Stimulated activated CD4-positive, alpha-beta T cell treated with anti-CD3 and anti-CD28 coated beads, TNF-alpha, amount 100 ng/mL, for 48 hours (primary cell): ENCODE data around the gene ALPP.
"Not testable (repeated sequence)": the region's sequence is repeated elsewhere in the genome, so short reads cannot be mapped to it uniquely, and the experiment has no call there.

ENCODE experiments used
- DNase-seq, 3 donors: peaks; one replicate each; pipeline ENCODE4 v3.0.0-alpha.2; 2020; ENCODE audit warnings: low read depth in 3 of 3

ALPP gene

GRCh38 chr2:232341061-232341738, 37.4 kb upstream of the ALPP start:
- DNase-seq, result no peak

GRCh38 chr2:232341739-232342126, 36.8 kb upstream of the ALPP start:
- DNase-seq, result no peak

GRCh38 chr2:232342635-232343565, 35.7 kb upstream of the ALPP start:
- DNase-seq, result no peak

- DNase-seq, result no peak
These were observed 34.7 kb upstream of the ALPP start for GRCh38 chr2:232343821-232344220.

GRCh38 chr2:232345251-232345650, 33.3 kb upstream of the ALPP start:
- DNase-seq, result no peak

- no peak for DNase-seq
These were observed 31.2 kb upstream of the ALPP start for GRCh38 chr2:232347369-232347768.

GRCh38 chr2:232348936-232349335, 29.6 kb upstream of the ALPP start:
- no peak for DNase-seq

GRCh38 chr2:232349546-232349945, 29.0 kb upstream of the ALPP start:
- DNase-seq, result no peak

- no peak for DNase-seq
These were observed 28.5 kb upstream of the ALPP start for GRCh38 chr2:232349946-232350635.

GRCh38 chr2:232350804-232351685, 27.5 kb upstream of the ALPP start:
- DNase-seq, result no peak

GRCh38 chr2:232351686-232352510, 26.7 kb upstream of the ALPP start:
- no peak for DNase-seq

GRCh38 chr2:232352511-232353091, 25.9 kb upstream of the ALPP start:
- DNase-seq, result no peak

GRCh38 chr2:232353096-232353495, 25.5 kb upstream of the ALPP start:
- no peak for DNase-seq

GRCh38 chr2:232353660-232354059, 24.9 kb upstream of the ALPP start:
- DNase-seq, result no peak

- DNase-seq, result no peak
These were observed 24.5 kb upstream of the ALPP start for GRCh38 chr2:232354069-232354468.

GRCh38 chr2:232361646-232362045, 16.9 kb upstream of the ALPP start:
- DNase-seq, result no peak

- no peak for DNase-seq
These were observed 16.2 kb upstream of the ALPP start for GRCh38 chr2:232362174-232362900.

GRCh38 chr2:232363064-232363783, 15.3 kb upstream of the ALPP start:
- not testable (repeated sequence) for DNase-seq
